HUES64 (cell line): ENCODE measurements around the gene MSANTD4.
A peak's percentile ranks its signal among the peaks of the same experiment; 100 is the strongest.

ENCODE experiments used
- H3K27ac ChIP-seq: 2 replicates; pipeline ENCODE4 v1.7.0; 2013; ENCODE audit warnings: low read depth, low read length, inconsistent platforms
- H3K27me3 ChIP-seq: 2 replicates; pipeline ENCODE4 v1.6.1; 2013; ENCODE audit warnings: mild to moderate bottlenecking, low read length; ENCODE audit not compliant: insufficient read depth
- H3K36me3 ChIP-seq: 2 replicates; pipeline ENCODE4 v1.6.1; 2013; ENCODE audit warnings: mild to moderate bottlenecking, low read length; ENCODE audit not compliant: insufficient read depth
- H3K4me1 ChIP-seq: 2 replicates; pipeline ENCODE4 v1.6.1; 2013; ENCODE audit warnings: mild to moderate bottlenecking, low read length, moderate library complexity; ENCODE audit not compliant: insufficient read depth
- H3K4me3 ChIP-seq: 2 replicates; pipeline ENCODE4 v1.5.1; 2013; ENCODE audit warnings: mild to moderate bottlenecking, low read length, moderate library complexity
- H3K9ac ChIP-seq: 2 replicates; pipeline ENCODE4 v1.6.1; 2013; ENCODE audit warnings: mild to moderate bottlenecking, low read depth, low read length
- H3K9me3 ChIP-seq: 2 replicates; pipeline ENCODE4 v1.6.1; 2013; ENCODE audit warnings: low read depth, low read length; ENCODE audit not compliant: insufficient read depth
- WGBS: fragments of 150-250, 120-280 bp; methylation state at CpG from one replicate; pipeline ENCODE4 v1.1.7; 2013; ENCODE audit warnings: missing lambda C conversion rate; 5-methylcytosine and 5-hydroxymethylcytosine counted together

MSANTD4 gene

GRCh38 chr11:106043540-106043939 is 21.5 kb upstream of the MSANTD4 start:
- H3K9ac ChIP-seq, result no peak overlapping the region
- H3K4me1 ChIP-seq, result no peaks in the 10 kb centered on the region
- no peaks in the 10 kb centered on the region for H3K27me3 ChIP-seq
- no peaks in the 10 kb centered on the region for H3K9me3 ChIP-seq
- H3K36me3 ChIP-seq, result no peaks in the 10 kb centered on the region
- no peak overlapping the region for H3K27ac ChIP-seq
- no peak overlapping the region for H3K4me3 ChIP-seq

- no peak overlapping the region for H3K9ac ChIP-seq
- no peak overlapping the region for H3K27ac ChIP-seq
- H3K27me3 ChIP-seq, result no peaks in the 10 kb centered on the region
- H3K4me3 ChIP-seq, result no peak overlapping the region
- H3K36me3 ChIP-seq, result no peaks in the 10 kb centered on the region
- WGBS, result 96% methylated on average over 2 of the region's 2 CpGs
- no peaks in the 10 kb centered on the region for H3K9me3 ChIP-seq
- peaks cover 6% of the 10 kb centered on the region; the same call in 1 of the 2 replicates for H3K4me1 ChIP-seq
Observed at GRCh38 chr11:106032861-106033260, 10.8 kb upstream of the MSANTD4 start.

GRCh38 chr11:106031936-106032335 is 9.9 kb upstream of the MSANTD4 start:
- WGBS, result 97% methylated on average over 3 of the region's 3 CpGs
- Histone ChIP-seq H3K4me1 (peaks cover 6% of the 10 kb centered on the region; the same call in 1 of the 2 replicates), H3K9me3 (no peaks in the 10 kb centered on the region), H3K27me3 (no peaks in the 10 kb centered on the region), H3K27ac (no peak overlapping the region), H3K36me3 (no peaks in the 10 kb centered on the region), H3K4me3 (no peak overlapping the region), H3K9ac (no peak overlapping the region)

GRCh38 chr11:106031202-106031810 is 9.3 kb upstream of the MSANTD4 start:
- 80% methylated on average over 2 of the region's 2 CpGs for WGBS
- Histone ChIP-seq H3K27ac (no peak overlapping the region), H3K36me3 (no peaks in the 10 kb centered on the region), H3K9me3 (no peaks in the 10 kb centered on the region), H3K4me1 (peaks cover 6% of the 10 kb centered on the region; the same call in 1 of the 2 replicates), H3K27me3 (no peaks in the 10 kb centered on the region), H3K4me3 (no peak overlapping the region), H3K9ac (no peak overlapping the region)

- 72% methylated on average over 4 of the region's 4 CpGs for WGBS
- H3K4me3 ChIP-seq, result no peak overlapping the region
- H3K9ac ChIP-seq, result no peak overlapping the region
- no peak overlapping the region for H3K27ac ChIP-seq
- H3K9me3 ChIP-seq, result no peaks in the 10 kb centered on the region
- H3K4me1 ChIP-seq, result peaks cover 6% of the 10 kb centered on the region; the same call in 1 of the 2 replicates
- H3K36me3 ChIP-seq, result no peaks in the 10 kb centered on the region
- H3K27me3 ChIP-seq, result no peaks in the 10 kb centered on the region
Observed at GRCh38 chr11:106030609-106031008, 8.6 kb upstream of the MSANTD4 start.

- H3K9ac ChIP-seq, result no peak overlapping the region
- H3K4me3 ChIP-seq, result peak overlapping the region; percentile 84
- no peaks in the 10 kb centered on the region for H3K27me3 ChIP-seq
- H3K27ac ChIP-seq, result peak overlapping the region; percentile 49; the same call in 1 of the 2 replicates
- peaks cover 24% of the 10 kb centered on the region for H3K4me1 ChIP-seq
- peaks cover 7% of the 10 kb centered on the region; the same call in 1 of the 2 replicates for H3K36me3 ChIP-seq
- 90% methylated on average over 7 of the region's 7 CpGs for WGBS
- H3K9me3 ChIP-seq, result no peaks in the 10 kb centered on the region
Observed at GRCh38 chr11:106022795-106023275, 795 bp upstream of the MSANTD4 start.

GRCh38 chr11:106021181-106021966 is 666 bp downstream of the MSANTD4 start:
- H3K27me3 ChIP-seq, result no peaks in the 10 kb centered on the region
- H3K4me1 ChIP-seq, result peaks cover 24% of the 10 kb centered on the region
- WGBS, result 11% methylated on average over 14 of the region's 18 CpGs
- no peaks in the 10 kb centered on the region for H3K9me3 ChIP-seq
- H3K4me3 ChIP-seq, result peak overlapping the region; percentile 84
- H3K9ac ChIP-seq, result peak overlapping the region; percentile 64
- H3K27ac ChIP-seq, result no peak overlapping the region
- peaks cover 9% of the 10 kb centered on the region; the same call in 1 of the 2 replicates for H3K36me3 ChIP-seq

GRCh38 chr11:106017093-106017492 is 4.9 kb downstream of the MSANTD4 start:
- H3K9me3 ChIP-seq, result no peaks in the 10 kb centered on the region
- no peak overlapping the region for H3K27ac ChIP-seq
- WGBS, result 95% methylated on average over 2 of the region's 2 CpGs
- H3K4me1 ChIP-seq, result peaks cover 38% of the 10 kb centered on the region
- H3K27me3 ChIP-seq, result no peaks in the 10 kb centered on the region
- no peak overlapping the region for H3K9ac ChIP-seq
- H3K36me3 ChIP-seq, result peaks cover 12% of the 10 kb centered on the region; the same call in 1 of the 2 replicates
- no peak overlapping the region for H3K4me3 ChIP-seq

- Histone ChIP-seq H3K4me3 (no peak overlapping the region), H3K9ac (no peak overlapping the region), H3K27ac (no peak overlapping the region), H3K4me1 (peaks cover 31% of the 10 kb centered on the region), H3K9me3 (no peaks in the 10 kb centered on the region), H3K36me3 (peaks cover 18% of the 10 kb centered on the region), H3K27me3 (no peaks in the 10 kb centered on the region)
- WGBS, result 100% methylated on average over 1 of the region's 2 CpGs
Observed at GRCh38 chr11:106015066-106015465, 7.0 kb downstream of the MSANTD4 start.

GRCh38 chr11:106014620-106015019 is 7.4 kb downstream of the MSANTD4 start:
- Histone ChIP-seq H3K4me1 (peaks cover 26% of the 10 kb centered on the region), H3K9ac (no peak overlapping the region), H3K9me3 (no peaks in the 10 kb centered on the region), H3K36me3 (peaks cover 20% of the 10 kb centered on the region), H3K4me3 (no peak overlapping the region), H3K27me3 (no peaks in the 10 kb centered on the region), H3K27ac (no peak overlapping the region)
- WGBS, result 91% methylated on average over 2 of the region's 2 CpGs

GRCh38 chr11:106014035-106014434 is 8.0 kb downstream of the MSANTD4 start:
- WGBS, result 100% methylated on average over 2 of the region's 2 CpGs
- no peaks in the 10 kb centered on the region for H3K27me3 ChIP-seq
- no peak overlapping the region for H3K9ac ChIP-seq
- H3K4me3 ChIP-seq, result no peak overlapping the region
- H3K9me3 ChIP-seq, result no peaks in the 10 kb centered on the region
- H3K27ac ChIP-seq, result no peak overlapping the region
- H3K36me3 ChIP-seq, result peaks cover 24% of the 10 kb centered on the region
- peaks cover 23% of the 10 kb centered on the region for H3K4me1 ChIP-seq
